Activated CD4-positive, alpha-beta T cell treated with anti-CD3 and anti-CD28 coated beads for 4 hours (primary cell): ENCODE measurements around the gene ATAD3A.
A peak's percentile ranks its signal among the peaks of the same experiment; 100 is the strongest.
"Not testable (repeated sequence)": the region's sequence is repeated elsewhere in the genome, so short reads cannot be mapped to it uniquely, and the experiment has no call there.

ENCODE experiments used
- DNase-seq, 2 donors: peaks; one replicate each; pipeline ENCODE4 v3.0.0-alpha.2; 2020

Gene ATAD3A

DNA sequence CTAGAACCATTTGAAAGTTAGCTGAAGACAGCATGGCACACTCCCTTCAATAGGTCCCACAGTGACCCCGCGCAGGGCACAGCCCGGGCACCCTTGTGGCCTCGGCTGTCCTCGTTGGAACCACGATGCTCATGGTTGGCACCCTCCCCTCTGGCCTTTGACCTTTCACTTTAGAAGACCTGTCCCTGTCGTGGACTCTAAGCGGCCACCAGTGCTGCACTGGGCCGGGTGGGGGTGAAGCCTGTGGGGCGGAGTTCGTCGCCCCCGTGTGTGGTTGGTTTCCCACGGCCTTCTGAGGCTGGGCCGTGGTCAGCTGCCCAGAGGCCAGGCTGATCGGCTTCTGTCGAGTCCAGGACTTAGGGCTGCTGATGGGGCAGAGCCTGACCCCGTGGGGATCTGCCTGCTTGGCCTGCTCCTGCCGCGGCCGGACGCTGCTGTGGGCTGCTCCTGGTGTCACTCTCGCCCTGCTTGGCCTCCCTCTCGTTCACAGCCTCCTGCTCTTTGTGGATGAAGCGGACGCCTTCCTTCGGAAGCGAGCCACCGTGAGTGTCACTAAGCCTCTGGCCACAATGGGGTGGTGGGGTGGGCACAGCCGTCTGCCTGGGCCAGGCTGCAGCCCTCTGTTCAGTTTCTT is 12.9 kb downstream of the ATAD3A start:
- not testable (repeated sequence) for DNase-seq

DNA sequence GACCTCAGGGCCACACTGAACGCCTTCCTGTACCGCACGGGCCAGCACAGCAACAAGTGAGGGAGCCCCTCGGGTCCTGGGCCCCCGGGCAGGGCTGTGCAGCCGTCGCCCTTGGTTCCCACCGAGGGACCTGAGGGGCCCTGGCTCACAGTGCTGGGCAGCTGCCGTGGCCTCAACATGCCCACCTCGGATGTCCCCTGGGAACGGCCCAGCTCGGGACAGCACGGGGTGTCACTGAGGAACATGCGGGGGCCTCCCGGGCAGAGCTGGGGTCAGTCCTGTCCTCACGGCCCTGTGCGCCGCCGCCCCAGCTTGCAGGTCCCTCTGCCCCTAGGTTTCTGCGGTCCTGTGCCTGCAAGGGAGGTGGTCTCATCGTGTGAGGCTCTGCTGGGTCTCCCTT is 14.5 kb downstream of the ATAD3A start:
- DNase-seq: not testable (repeated sequence)

DNA sequence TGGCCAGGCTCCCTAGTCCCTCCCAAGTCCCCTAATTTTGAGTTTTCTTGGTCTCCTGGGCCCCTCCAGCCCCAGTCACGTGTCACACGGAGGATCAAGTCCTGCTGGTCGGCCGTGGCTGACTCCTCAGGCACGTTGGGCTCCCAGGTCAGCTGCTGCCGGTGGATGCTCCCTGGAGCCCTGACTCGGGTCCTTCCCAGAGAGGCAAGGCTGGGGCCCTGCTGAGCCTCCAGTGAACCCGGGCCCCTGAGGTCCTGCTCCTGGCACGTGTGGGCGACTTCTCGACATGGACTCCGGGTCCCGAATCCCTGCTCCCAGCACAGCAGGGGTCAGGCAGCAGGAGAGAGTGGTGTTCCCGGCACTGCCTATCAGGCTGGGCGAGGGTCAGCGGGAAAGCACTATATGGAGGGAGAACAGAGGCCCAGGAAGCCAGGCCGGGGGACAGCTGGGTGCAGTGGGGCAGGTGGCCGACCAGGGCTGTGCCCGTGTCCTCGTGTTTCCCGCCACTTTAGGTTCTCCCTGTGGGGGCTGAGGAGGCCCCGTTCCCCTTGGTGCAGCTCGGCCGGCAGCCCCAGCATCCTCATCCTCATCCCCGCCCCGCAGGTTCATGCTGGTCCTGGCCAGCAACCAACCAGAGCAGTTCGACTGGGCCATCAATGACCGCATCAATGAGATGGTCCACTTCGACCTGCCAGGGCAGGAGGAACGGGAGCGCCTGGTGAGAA is 15.3 kb downstream of the ATAD3A start:
- no peak for DNase-seq

DNA sequence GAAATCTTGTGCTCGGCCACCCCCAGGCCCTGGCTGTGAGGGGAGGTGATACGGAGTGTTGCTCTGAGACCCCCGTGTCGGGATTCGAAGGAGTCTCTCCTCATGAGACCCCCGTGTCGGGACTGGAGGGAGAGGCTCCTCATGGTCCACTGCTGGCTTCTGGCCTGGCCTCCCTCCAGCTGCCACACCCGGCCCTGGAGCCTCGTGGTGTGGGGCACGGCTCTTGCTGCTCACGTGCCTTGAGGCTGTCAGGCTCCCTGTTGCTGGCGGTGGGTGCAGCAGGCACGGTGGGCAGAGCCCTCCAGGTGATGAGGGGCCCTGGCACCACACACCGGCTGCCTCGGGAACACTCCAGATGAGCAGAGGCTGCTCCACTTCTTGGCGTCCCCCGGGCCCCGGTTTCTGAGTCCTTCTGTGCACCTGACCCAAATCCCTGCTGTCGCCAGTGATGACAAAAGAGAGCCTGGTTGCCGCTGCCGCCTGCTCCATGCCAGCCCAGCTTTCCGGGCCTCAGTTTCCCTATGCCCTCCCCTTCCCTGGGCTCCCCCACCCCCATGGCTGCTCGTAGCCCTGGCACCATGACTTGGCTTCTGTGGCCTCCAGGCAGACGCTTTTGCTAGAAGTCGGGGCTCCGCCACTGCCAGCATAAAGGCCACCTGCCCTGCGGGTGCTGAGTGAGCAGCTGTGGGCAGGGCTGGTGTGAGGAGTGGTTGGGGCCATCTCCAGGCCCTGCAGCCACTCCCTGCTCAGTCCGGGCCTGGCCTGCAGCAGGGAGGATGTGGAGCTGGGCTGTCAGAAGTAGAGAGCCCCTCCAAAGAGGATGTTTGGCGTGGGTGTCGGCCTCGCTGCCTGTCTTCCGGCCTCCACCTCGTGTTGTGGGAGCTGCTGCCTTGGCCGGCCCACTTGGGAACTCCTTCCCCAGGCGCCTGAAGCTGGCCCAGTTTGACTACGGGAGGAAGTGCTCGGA is 16.6 kb downstream of the ATAD3A start:
- DNase-seq: no peak

DNA sequence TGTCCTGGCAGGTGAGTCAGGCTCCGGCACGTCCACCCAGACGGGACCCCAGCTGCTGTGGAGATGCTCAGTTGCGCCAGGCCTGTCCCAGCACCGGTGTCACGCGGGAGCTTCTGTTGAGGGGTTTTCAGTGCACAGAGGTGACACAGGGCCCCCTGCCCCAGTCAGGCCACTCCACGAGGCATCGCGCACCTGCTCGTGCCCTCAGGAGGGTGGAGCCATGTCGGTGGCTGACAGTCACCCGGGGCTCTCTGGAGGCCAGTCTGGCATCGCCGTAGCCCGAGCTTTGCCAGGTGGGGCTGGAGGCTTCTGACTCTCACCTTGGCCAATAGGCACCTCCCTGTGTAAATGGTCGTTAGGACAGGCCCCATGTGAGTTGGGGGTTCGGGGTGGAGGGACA is 17.4 kb downstream of the ATAD3A start:
- DNase-seq: no peak

DNA sequence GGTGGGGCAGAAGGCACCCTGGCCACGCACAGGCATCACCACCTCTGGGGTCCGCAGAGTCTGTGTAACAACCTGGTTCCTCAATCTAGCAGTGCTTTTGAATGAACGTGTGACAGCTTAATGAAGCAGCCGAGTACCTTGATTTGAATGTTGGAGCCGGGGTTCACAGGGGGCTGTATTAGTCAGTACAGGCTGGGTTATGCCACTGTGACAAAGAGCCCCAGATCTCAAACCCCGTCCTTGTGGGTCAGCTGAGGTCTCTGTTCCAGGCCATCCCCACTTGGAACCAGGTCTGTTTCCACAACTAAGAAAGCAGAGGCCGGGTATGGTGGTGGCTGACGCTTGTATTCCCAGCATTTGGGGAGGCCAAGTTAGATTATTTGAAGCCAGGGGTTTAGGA is 18.0 kb downstream of the ATAD3A start:
- DNase-seq: no peak

DNA sequence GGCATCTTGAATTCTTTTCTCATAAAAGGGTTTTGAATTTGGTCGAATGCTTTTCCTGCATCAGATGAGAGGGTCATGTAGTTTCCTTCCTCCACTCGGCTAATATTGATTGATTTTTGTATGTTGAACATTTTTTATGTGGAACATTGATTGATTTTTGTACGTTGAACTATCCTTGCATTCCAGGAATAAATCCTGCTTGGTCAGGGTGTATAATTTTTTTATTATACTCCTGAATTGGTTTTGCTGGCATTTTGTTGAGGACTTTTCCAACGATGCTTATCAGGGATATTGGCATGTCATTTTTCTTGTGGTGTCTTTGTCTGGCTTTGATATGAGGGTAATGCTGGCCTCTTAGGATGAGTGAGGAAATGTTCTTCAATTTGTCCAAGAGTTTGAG is 20.0 kb downstream of the ATAD3A start:
- no peak for DNase-seq

DNA sequence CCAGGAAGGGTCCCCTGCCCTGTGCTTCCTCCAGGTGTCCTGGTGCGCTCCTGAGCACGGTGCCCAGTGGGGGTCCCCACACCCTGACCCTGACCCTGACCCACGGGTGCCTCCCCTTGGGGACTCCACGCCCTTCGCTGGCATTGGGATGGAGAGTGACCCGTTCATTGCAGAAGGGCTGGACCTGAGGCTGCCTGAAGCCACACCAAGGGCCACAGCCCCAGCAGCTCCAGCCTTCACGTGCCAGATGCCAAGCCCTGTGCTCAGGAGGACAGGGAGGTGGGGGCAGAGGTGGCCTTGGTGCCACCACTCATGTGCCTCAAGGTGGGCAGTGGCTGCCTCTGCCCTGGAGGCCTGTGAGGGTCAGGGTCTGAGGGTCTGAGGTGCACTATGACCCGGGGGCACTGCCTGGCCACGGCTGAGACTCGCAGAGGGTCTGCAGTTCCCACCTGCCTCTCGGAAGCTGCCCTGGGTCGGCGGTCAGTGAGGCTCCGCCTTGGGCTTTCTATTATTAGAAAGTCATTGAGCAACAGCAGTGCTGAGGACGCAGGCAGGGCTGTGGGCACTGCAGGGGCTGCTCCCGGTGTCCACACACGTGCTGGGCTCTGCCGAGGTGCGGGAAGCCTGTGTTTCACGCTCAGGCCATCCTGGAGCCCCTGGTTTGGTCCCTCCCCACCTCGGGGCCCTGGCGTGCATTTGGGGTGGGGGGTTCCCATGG is 21.4 kb downstream of the ATAD3A start:
- DNase-seq: not testable (repeated sequence)

DNA sequence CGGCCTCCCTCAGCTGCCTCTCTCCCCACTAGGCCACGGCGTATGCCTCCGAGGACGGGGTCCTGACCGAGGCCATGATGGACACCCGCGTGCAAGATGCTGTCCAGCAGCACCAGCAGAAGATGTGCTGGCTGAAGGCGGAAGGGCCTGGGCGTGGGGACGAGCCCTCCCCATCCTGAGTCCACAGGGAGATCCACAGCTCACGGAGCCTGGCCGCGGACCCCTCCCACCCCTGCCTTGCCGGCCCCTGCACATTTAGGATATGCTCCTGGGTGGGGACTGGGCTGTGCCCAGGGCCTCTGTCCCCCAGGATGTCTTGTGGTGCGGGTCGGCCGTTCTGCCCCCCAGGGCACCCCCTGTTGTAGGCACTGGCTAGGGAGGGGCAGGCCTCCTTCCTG is 21.9 kb downstream of the ATAD3A start:
- DNase-seq: not testable (repeated sequence)

DNA sequence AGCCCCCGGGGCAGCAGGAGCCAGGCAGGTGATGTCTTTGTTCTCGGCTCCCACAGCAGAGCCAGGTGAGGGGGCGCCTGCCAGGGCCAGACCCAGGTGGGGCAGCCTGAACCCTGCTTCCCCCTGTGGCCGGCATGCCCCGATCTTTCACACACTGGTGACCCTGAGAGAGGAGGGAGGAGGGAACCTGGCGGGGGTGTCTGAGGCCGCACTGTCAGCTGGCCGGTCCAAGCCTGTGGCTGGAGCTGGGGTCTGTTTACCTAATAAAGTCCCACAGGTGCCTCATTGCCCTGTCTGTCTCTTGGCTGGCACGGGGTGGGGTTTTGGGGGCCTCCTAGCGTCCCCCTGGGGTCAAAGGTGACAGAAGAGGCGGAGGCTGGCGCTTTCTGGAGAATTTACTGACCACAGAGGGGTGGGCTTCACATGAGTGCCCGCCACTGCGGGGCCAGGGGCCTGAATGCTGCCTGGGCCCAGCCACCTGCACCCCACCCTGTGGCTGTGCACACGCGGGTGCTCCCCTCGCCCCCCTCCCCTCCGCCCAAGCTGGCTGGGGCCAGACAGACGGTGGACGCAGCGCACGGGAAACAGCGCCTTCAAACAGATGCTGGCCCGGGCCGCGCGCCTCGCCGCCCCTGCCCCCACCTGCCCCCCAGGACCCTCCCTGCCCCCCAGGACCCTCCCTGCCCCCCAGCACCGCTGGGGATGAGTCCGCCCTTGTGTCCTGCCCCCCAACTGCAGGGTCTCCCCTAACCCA is 22.6 kb downstream of the ATAD3A start:
- DNase-seq: no peak

DNA sequence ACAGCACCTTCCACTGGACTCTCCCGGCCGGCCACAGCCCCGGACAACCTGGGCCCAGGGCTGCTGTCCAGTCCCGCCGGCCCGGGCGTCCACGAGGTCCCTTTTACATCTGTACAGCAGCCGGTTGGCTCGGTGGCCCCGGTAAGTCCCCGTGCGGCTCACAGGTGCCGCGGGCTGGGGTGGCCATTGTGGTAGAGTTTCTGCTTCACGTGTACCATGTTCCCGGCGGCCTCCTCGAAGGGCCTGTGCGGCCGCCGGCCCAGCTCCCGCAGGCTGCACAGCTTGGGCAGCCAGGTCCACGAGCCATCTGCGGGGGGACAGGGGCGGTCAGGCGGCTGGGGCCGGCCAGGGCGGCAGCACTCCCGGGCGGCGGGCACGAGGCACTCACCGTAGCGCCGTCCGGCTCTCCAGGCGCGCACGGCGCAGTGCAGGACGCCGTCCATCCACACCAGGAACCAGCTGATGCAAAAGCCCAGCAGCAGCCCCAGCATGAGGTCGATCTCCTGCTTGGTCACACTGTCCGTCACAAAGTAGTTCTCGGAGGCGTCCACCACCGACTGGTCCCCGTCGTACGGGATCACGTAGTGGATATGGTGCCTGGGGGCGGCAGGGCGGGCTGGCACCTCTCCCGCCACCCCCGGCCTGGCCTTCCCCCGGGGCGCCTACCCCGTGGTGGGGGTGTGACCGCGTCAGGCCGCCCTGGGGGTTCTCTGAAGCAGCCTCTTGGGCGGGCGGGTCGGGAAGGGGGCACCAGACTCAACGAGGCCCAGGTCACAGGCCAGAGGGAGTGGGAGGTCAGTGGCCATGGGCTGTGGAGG is 23.4 kb downstream of the ATAD3A start:
- DNase-seq: no peak

DNA sequence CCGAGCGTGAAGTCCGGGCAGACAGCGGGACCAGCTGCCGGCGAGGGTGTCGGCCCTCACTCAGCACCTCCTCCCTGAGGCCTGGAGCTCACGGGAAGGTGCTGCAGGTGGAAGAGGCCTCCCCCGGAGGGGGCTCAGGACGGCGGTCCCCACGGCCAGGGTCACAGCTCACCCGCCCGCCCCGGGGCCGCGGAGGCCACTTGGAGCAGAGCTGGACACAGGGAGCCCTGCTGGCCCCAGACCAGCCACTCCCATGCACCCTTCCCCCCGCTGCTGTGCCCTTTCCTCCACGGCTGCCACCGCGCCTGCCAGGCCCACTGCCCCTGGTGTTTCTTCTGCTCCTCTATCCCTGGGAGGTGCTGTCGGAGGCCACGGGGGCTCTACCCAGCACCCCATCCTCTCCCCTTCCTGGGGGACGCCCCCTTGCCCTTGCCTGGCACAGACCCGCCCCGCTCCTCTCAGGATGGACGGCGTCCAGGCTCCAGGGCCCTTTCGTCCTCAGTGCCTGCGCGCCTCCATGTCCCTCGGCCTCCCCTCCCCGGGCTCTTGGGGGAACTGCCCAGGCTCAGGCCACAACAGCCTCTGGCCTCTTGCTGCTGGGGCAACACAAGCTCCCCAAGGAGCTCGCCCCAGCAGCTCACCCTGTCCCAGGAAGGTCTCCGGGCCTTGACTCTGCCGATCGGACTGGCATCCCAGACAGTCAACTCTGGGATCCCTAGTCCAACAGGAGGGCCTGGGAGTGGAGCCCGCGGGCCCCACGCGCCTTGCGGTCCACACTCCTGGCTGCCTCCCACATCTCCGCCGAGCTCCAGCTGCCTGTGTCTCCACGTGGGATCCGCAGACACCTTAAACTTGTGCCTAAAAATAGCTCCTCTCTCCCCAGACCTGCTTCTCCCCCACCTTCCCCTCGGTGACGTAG is 24.3 kb downstream of the ATAD3A start:
- DNase-seq: no peak

DNA sequence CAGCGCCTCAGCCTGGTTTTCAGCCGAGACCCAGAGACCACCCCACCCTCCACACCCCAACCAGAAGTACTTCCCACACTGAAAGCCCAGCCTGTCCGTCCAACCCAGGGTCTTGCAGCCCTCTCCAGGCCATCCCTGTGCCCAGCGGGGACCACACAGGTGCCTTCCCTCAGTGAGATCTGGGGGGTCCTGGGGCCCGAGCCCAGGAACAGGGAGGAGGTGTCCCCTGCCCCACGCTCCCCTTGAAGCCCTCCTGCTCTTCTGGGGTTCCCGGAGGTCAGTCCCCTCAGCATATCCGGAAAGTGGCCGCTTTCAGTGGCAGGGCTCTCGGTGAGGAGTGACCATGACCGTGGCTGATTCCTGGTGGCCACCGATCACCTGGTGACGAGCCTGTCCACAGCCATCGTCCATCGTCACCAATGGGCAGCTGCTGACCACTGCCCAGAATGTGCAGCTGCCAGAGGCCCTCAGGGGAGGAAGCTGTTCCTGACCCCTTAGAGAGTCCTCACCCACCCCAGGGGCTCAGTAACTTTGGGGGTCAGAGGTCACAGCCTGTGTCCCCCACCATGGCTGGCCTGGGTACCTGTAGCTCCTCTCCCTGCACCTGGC is 25.1 kb downstream of the ATAD3A start:
- no peak for DNase-seq

DNA sequence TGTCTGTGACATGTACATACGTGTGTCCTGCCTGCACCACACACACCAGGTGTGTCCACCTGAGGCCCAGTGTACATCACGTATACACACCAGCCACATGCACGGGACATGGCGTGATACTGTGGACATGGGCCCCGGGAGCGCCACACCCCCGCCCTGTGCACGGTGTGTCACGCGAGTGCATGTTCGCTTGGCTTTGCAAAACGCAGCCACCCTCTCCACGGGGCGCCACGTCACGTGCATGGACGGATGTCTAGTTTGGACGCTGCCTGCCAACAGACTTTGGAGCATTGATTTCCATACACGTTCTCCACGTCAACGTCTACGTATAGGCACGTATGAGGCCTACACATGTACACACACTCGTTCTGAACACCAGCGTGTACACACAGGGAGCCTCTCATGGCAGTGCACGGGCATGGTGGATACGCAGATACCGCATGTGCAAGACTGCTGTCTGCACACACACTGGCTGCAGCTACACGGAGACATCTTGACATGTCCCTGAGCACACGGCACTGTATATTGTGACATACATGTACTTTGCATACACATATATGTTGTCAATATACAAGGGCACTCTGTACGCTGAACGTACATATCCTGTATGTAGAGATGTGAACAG is 25.8 kb downstream of the ATAD3A start:
- no peak for DNase-seq

DNA sequence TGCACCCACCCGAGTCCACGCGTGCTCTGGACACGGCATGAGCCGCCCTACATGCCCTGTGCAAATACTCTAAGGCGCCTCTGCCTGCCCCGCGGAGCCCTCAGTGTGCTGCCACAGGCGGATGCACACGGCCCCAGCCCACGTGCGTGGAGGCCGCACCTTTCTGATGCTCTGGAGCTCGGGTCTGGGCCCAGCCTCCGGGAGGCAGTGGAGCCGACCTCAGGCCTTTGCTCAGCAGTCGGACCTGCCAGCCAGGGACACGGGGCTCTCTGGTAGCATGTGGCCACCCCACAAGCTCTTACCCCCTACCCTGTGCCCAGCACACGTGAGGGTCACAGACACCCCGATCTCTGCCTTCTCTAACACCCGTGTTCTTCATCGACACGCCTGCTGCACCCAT is 26.4 kb downstream of the ATAD3A start:
- DNase-seq: no peak

DNA sequence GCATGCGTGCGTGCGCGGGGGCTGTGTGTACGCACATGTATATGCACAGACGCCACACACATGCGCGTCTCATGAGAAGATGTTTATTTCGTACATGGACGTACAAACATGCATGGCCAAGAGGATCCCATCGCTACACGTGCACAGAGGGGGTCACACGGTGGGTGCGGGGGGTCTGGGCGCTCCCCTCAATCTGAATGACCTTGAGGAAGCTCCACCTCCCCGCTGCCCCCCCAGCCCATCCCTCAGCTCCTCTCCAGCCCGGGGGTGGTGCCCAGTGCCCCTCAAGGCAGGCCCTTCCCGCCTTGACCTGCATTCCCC is 27.0 kb downstream of the ATAD3A start:
- no peak for DNase-seq

DNA sequence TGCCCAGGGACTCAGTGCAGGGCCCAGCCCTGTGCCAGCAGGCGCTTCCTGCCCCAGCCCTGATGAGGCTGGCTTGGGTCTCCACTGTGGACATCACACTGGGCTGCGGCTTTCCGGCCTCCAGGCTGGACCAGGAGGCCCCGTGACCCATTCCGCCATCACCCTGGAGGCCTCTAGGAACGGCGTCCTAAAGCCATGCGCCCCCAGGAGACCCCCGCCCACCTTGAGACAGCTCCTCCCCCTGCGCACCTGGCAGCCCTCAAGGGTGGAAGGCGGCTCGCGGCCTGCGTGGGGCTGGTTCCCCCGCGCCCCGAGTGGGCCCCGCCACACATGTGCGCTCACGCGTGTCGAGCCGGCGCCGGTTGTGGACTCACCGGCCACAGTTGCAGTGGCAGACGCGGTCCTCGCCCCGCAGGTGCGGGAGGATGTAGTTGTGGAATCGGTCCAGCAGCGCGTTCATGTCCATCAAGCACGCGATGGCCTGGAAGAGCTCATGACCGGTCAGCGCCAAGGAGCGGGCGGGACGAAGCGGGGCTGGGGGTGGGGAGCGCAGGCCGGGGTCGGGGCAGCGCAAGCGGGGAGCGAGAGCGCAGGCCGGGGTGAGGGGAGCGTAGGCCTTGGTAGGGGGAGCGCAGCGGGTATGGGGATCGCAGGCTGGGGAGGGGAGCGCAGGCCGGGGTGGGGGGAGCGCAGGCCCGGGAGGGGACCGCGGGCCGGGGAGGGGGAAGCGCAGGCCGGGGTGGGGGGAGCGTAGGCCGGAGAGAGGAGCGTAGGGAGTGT is 27.5 kb downstream of the ATAD3A start:
- no peak for DNase-seq

DNA sequence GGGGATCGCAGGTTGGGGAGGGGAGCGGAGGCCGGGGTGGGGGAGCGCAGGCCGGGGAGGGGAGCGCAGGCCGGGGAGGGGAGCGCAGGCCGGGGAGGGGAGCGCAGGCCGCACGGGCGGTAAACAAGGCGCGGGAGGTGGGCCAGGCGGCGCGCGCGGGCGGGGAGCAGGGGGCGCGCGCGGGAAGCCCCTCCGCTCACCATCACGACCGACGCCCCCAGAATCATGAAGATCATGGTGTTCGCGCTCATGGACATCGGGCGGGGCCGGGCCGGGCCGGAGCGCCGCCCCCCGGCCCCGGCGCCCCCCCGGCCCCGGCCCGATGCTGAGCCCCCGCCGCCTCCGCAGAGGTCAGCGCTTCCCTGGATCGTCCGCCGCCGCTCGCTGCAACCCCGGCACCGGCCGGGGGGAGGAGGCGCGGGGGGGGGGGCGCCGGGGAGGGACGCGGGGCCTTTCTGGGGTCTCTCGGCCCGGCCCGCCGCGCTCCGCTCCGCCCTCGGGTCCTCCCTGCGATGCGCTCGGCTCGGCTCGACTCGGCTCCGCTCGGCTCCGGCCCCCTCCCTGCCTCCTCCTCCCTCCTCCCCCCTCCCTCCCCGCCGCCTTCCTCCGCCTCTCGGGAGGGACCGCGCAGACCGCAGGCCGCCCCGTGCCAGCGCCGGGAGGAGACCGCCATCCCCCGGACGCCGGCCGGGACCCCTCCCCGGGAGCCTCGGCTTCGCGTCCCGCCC is 28.3 kb downstream of the ATAD3A start, which contains the start of gene TMEM240:
Gene TMEM240 (minus strand): TSS at position 535 of the 728 bp plus-strand sequence. CDS start 278 bp downstream, at position 257.
- DNase-seq: peak; percentile 52 to 54
